A549 (cell line): ENCODE data around the gene SMIM33.
"Not testable (repeated sequence)": the region's sequence is repeated elsewhere in the genome, so short reads cannot be mapped to it uniquely, and the experiment has no call there.

Experiments
- CBX2 ChIP-seq: fragments of 200-600 bp; sonication (generic); IDR thresholded peaks from 2 replicates; pipeline ENCODE4 v1.6.1; 2016; ENCODE audit warnings: low read depth, mild to moderate bottlenecking, borderline replicate concordance
- CTCF ChIP-seq: fragments of >200 bp; sonication (Bioruptor Twin); formaldehyde crosslinking; IDR thresholded peaks from 3 replicates; pipeline ENCODE4 v1.5.1; 2016
- MAFK ChIP-seq: fragments of 450-650 bp; IDR thresholded peaks from 2 replicates; pipeline ENCODE4 v1.6.1; 2014; ENCODE audit not compliant: partially characterized antibody
- PBX3 ChIP-seq: IDR thresholded peaks from 2 replicates; pipeline ENCODE4 v1.6.1; 2012
- PHF8 ChIP-seq: fragments of 200-600 bp; sonication (generic); IDR thresholded peaks from 2 replicates; pipeline ENCODE4 v1.6.1; 2016; ENCODE audit warnings: low read depth, mild to moderate bottlenecking, antibody characterized with exemption, moderate library complexity, borderline replicate concordance
- POLR2A ChIP-seq: IDR thresholded peaks from 2 replicates; pipeline ENCODE4 v1.6.1; 2012; ENCODE audit warnings: mild to moderate bottlenecking, low read length
- TFCP2L1 ChIP-seq: fragments of 250-450 bp; sonication (Bioruptor Pico); IDR thresholded peaks from 2 replicates; pipeline ENCODE4 v1.5.0; 2021; ENCODE audit warnings: mild to moderate bottlenecking
- TP53 ChIP-seq: fragments of 250-450 bp; sonication (Bioruptor Pico); IDR thresholded peaks from 2 replicates; pipeline ENCODE4 v1.5.0; 2021; ENCODE audit warnings: mild to moderate bottlenecking, moderate library complexity

- not testable (repeated sequence) for TF ChIP-seq POLR2A; CTCF; PBX3; CBX2; TP53 (CRISPR knock-in tag); TFCP2L1; PHF8; MAFK
Measured at GRCh38 chr5:139479729-139480128, 8.9 kb downstream of the SMIM33 start.
